ENCODE measurements around the gene MMRN2.

The MMRN2 gene

DNA sequence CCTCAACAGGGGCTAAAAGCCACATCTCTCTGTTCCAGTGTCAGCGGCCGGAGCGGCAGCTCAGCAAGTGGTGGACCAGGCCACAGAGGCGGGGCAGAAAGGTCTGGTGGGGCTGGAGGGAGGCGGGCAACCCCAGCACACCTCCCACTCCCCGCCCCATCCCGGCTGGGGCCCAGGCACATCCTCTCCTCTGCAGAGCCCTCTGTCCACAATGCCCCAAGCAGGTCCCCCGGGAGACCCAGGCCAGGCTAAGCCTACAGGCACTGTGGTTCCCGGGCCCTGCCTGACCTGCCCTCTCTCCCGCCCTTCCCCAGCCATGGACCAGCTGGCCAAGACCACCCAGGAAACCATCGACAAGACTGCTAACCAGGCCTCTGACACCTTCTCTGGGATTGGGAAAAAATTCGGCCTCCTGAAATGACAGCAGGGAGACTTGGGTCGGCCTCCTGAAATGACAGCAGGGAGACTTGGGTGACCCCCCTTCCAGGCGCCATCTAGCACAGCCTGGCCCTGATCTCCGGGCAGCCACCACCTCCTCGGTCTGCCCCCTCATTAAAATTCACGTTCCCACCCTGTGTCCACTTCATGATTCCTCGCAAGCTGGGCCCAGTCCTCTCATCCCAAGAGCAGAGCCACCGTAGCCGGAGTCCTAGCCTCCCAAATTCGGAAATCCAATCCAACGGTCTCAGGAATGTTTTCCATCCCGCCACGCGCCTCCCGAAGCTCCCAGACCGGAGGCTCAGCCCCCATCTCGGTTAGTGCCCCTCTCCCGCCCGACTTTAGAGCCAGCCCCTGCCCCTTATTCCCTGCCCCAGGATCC is 13.0 kb upstream of the MMRN2 start:
- DNase-seq (ENCODE audit: low read depth in 2 of 2), result no peak

DNA sequence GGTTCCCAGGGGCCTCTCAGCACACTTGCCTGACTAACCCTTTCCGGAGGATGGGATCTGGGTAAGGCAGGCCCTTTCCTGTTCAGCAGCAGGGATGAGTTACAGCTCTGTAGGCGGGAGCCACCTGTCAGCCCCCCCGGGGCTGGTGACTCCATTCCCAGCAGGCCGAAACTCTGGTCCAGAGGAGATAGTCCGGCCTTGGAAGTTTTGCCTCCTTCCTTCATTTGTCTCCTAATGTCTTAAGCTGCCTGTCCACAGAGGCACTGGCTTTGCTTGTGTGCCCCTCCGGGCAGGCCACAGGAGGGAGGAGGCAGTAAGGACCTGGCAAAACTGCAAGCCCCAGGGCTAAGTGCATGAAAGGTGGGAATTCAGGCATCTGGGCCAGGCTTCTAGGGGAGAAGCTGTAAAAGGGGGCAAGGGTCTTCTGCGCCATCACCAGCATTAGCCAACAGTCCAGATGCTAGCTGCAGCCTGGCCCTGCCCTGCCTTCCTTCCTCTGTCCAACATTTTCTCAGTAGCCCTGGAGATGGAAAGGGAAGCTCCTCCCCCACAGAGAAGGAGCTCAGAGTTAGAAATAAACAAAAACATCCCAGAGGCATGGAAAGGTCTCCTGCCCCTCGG is 12.1 kb upstream of the MMRN2 start:
- DNase-seq (ENCODE audit: low read depth in 2 of 2), result no peak

- no peak for DNase-seq (ENCODE audit: low read depth in 2 of 2)
Observed at GRCh38 chr10:86968994-86969355, 11.6 kb upstream of the MMRN2 start.

DNA sequence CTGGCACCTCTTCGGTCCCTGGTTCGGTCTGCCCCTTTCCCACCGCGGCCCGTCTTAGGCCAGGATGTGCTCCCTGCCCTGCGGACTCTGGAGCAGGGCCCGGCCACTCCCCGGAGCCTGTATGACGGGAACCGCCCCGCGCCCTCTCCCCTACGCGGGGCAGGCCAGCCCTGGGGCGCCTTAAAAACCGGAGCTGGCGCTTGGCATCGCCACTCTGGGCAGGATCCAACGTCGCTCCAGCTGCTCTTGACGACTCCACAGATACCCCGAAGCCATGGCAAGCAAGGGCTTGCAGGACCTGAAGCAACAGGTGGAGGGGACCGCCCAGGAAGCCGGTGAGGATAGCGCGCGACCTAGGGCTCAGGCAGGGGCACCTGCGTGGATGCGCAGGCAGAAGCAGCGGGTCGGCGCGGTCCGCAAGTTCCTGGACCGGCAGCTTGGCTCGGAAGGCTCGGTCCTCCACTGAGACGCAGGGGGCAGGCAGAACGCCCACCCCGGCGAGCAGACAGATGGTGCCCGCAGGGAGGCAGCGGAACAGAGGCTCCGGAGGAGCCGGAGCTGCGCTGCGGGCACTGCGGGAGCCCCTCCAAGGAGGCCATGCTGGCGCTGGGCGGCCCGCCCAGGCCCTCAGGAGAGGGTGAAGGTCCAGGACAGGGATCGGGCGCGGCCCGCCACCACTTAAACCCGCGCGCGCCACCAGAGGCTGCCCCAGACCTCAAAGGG is 11.0 kb upstream of the MMRN2 start, which contains the start of gene ADIRF:
Gene ADIRF (plus strand): TSS at position 212 of the 723 bp plus-strand sequence. CDS start 63 bp downstream, at position 275.
- no peak for DNase-seq (ENCODE audit: low read depth in 2 of 2)

- no peak for DNase-seq (ENCODE audit: low read depth in 2 of 2)
Observed at GRCh38 chr10:86967481-86967941, 10.1 kb upstream of the MMRN2 start.

- no peak for DNase-seq (ENCODE audit: low read depth in 2 of 2)
Observed at GRCh38 chr10:86965986-86966654, 8.7 kb upstream of the MMRN2 start.

DNA sequence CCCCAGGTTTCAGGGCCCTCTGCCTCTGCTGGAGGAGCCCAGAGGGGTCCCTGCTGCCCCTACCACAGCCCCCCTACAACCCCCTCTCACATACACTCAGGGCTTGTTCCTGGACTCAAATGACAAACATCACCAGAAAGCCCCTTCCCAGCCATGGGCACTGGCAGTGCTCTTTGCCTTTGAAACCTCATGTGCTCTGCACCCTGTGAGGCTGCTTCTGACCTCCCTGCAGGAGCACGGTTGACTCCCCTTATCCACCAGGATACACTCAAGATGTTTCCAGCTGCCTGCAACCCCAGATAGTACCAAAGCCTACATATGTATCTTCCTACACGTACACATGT is 7.4 kb upstream of the MMRN2 start:
- DNase-seq (ENCODE audit: low read depth in 2 of 2), result no peak

DNA sequence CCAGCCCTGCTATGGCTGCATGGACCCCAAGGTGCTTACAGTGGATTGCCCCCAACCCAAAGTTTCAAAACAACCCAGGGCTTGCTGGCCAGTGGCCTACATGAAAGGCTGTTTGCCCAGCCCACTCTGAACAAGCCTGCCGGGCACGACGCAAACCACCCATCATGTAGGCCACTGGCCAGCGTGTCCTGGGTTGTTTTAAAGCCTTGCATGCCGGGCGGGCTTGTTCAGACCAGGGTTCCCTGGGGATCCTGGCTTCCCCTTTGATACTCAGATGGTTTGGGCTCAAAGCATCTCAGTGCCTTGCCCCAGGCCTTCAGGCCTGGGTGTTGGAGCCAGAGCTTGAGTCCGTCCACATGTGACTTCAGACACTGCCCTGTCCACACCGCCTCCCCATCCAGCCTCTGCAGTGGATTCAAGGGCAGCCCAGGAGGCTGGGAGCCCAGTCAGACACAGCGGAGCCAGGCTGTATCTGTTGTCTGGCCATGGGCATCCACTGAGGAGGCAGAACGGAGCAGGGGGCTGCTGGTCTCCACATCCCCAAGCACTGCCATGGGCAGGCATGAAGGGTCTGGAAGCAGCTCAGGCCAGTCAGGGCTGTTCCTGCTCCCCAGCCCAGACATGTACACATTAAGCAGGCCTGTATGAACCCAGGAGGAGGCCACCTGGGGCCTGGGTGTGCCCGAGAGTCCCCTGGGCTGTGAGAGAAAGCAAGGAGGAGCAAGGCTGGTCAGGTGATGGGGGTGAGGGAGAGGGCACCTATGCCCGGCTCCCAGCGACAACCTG is 6.8 kb upstream of the MMRN2 start:
- DNase-seq (ENCODE audit: low read depth in 2 of 2), result no peak

DNA sequence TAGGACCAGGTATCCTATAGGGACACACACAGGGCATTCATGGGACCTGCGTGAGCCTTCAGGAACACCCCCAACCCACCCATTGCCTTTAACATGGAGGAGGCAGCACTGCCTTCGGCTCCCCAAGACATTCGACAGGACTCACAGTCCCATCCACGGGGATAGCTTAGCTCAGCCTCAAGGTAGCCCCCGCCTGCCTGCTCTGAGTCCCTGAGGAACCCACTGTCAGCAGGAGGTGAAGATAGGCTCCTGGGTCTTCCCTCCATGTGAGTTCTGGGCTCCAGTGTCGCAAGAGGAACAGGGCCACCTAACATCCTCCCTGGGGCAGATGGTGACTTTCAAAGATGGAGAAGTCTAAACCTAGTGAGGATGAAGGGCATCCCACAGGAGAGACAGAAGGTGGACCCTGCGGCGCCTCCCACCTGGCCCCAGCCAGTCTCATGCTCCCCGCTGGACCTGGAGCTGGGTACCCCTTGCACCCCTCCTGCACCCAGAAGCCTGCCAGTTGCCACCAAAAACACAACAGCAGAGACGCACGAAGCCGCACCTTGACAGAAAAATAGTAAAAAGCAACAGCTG is 6.0 kb upstream of the MMRN2 start:
- DNase-seq (ENCODE audit: low read depth in 2 of 2), result no peak

GRCh38 chr10:86962981-86963310 is 5.5 kb upstream of the MMRN2 start:
- no peak for DNase-seq (ENCODE audit: low read depth in 2 of 2)

GRCh38 chr10:86962136-86962980 is 4.9 kb upstream of the MMRN2 start:
- no peak for DNase-seq (ENCODE audit: low read depth in 2 of 2)

GRCh38 chr10:86961481-86962091 is 4.2 kb upstream of the MMRN2 start:
- DNase-seq (ENCODE audit: low read depth in 2 of 2), result no peak

DNA sequence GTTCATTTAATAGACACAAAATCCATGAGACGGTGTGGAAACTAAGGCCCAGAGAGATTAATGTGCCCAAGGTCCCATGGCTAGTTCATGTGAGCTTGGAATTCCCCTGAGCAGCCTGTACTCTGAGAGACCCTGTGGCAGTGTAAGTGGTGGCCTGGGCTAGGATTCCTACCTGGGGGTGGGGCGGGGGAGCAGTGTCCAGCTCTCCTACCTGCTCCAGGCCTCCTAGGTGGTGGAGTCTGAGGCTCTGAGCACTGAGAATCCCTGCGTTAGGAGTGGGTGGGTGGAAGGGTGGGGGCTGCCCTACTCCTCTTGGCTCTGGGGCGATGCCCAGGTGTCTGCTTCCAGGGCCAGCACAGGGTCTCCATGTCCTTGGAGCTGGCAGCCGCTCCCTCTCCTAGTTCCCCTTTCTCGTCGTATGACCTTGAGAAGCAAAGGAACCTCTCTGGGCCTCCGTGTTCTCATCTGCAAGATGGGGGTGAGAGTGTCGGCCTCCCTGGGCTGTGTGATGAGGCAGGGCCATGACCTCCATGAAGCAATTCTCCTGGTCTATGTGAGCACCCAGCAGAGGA is 3.5 kb upstream of the MMRN2 start:
- no peak for DNase-seq (ENCODE audit: low read depth in 2 of 2)

DNA sequence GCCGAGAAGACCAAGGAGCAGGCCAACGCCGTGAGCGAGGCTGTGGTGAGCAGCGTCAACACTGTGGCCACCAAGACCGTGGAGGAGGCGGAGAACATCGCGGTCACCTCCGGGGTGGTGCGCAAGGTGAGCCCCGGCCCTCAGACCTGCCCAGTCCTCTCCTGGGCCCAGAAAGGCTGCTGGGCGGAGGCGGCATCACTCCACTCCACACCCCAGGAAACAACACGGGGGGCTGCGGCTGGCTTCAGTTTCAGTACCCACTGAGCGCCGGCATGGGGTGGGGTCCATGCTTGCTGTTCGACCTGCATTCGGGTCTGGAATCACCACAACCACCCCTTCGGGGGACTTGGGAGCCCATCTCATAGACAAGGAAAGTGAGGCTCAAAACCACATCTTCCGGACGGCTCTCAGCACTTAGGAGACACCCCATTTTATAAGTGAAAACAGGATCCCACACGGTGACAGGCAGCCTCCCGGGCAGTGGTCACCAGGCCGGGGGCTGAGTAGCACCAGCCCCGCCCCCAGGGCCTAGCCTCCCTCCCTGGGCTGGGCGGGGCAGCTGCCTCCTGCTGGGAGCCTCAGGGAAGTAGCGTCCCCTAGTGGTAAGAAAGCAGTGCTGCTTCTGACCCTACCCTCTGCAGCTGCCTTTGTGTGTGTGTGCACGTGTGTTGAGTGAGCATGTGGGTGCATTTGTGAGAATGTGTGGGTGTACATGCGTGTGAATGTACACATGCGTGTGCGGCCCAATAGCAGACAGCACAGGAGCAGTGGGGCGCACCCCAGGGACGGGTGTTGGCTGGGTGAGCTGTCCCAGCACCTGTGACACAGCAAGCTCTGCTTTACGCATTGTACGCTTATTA is 2.8 kb upstream of the MMRN2 start:
- DNase-seq (ENCODE audit: low read depth in 2 of 2), result peak in 1 of 2 donors; percentile 29

GRCh38 chr10:86959737-86960002 is 2.3 kb upstream of the MMRN2 start:
- DNase-seq (ENCODE audit: low read depth in 2 of 2), result no peak

GRCh38 chr10:86958901-86959736 is 1.7 kb upstream of the MMRN2 start:
- DNase-seq (ENCODE audit: low read depth in 2 of 2), result no peak

- DNase-seq (ENCODE audit: low read depth in 2 of 2), result no peak
Observed at GRCh38 chr10:86958116-86958900, 893 bp upstream of the MMRN2 start, which contains the start of gene SNCG. Gene SNCG, plus strand, starts transcription at chr10:86958599. Its CDS starts 99 bp downstream, at chr10:86958698.

Measured in stimulated activated CD4-positive, alpha-beta T cell treated with anti-CD3 and anti-CD28 coated beads, Interleukin-15, amount 100 ng/mL, for 48 hours (primary cell).